Panc1 (cell line): Measurements from ENCODE around the gene MSANTD2. TPM values are rescaled to one million over a fixed set of nuclear protein-coding genes. Genes with fewer than 3 reads are reported as not detected.

Experiments
- ATAC-seq: fragments of 200-7000 bp; cut with Tn5 transposase; 2 replicates; pipeline ENCODE4 v1.9.1; 2020; ENCODE audit warnings: mild to moderate bottlenecking, moderate library complexity
- BruUV-seq: library from RNA; stranded (reverse); fragments of 400-500 nt; replicated peaks from 2 replicates; lab custom pipeline; 2021; lab: Mats Ljungman, UMichigan
- CTCF ChIA-PET: fragments of 300-600 bp; sonication (Branson Sonifier 250); formaldehyde crosslinking; loops from one replicate; lab custom pipeline; 2022; ENCODE audit warnings: antibody characterized with exemption; lab: Charles Lee
- POLR2A ChIA-PET: fragments of 300-600 bp; sonication (Branson Sonifier 250); formaldehyde crosslinking; loops from one replicate; lab custom pipeline; 2022; ENCODE audit warnings: antibody characterized with exemption; lab: Charles Lee
- DNase-seq: peaks from one replicate; pipeline ENCODE4 v3.0.0-alpha.2; 2010; ENCODE audit warnings: low read depth, low spot score
- H3K27ac ChIP-seq: 2 replicates; pipeline ENCODE4 v1.5.1; 2011; ENCODE audit warnings: mild to moderate bottlenecking, low read length, inconsistent platforms
- H3K27me3 ChIP-seq: fragments of 200-500 bp; sonication (Bioruptor generic); 2 replicates; pipeline ENCODE4 v1.6.0; 2014; ENCODE audit warnings: low read length, inconsistent platforms; ENCODE audit not compliant: control insufficient read depth, insufficient read depth
- H3K36me3 ChIP-seq: fragments of 200-500 bp; sonication (Bioruptor generic); 2 replicates; pipeline ENCODE4 v1.5.1; 2014; ENCODE audit warnings: inconsistent platforms, mild to moderate bottlenecking, low read length, moderate library complexity; ENCODE audit not compliant: control insufficient read depth, insufficient read depth
- H3K4me1 ChIP-seq: 2 replicates; pipeline ENCODE4 v1.5.1; 2011; ENCODE audit warnings: inconsistent platforms, mild to moderate bottlenecking, low read length, moderate library complexity; ENCODE audit not compliant: control insufficient read depth, insufficient read depth
- H3K4me3 ChIP-seq, 2 experiments: 2 replicates each; pipeline ENCODE4 v1.5.1; 2011 to 2012; ENCODE audit warnings: low read depth in 2 of 2, low read length in 2 of 2, mild to moderate bottlenecking in 2 of 2, inconsistent platforms in 1 of 2, moderate library complexity in 1 of 2
- H3K9me3 ChIP-seq: fragments of 200-500 bp; sonication (Bioruptor generic); 2 replicates; pipeline ENCODE4 v1.5.1; 2014; ENCODE audit warnings: low read depth, mild to moderate bottlenecking, inconsistent platforms, low read length, moderate library complexity; ENCODE audit not compliant: control insufficient read depth, insufficient read depth
- CTCF ChIP-seq: fragments of 450-650 bp; IDR thresholded peaks from 2 replicates; pipeline ENCODE4 v1.5.1; 2017; ENCODE audit warnings: mild to moderate bottlenecking
- POLR2AphosphoS5 ChIP-seq: IDR thresholded peaks from 2 replicates; pipeline ENCODE4 v1.6.1; 2012; ENCODE audit warnings: mild to moderate bottlenecking, low read depth, low read length, moderate library complexity
- SIN3A ChIP-seq: IDR thresholded peaks from 2 replicates; pipeline ENCODE4 v1.6.1; 2012; ENCODE audit warnings: low read depth, mild to moderate bottlenecking, low read length, moderate library complexity, borderline replicate concordance; ENCODE audit not compliant: insufficient read depth
- TCF7L2 ChIP-seq: IDR thresholded peaks from 2 replicates; pipeline ENCODE4 v1.6.1; 2011; ENCODE audit warnings: mild to moderate bottlenecking, low read depth, low read length, inconsistent platforms
- in situ Hi-C: cut with HindIII; loops from 2 replicates; pipeline ENCODE4 v1.10.0; 2016; ENCODE audit warnings: low sequenced_read_pairs, low pct_unique_long_range_greater_than_20kb
- intact Hi-C: fragments of 100-400 bp; cut with micrococcal nuclease; formaldehyde crosslinking; loops from one replicate; pipeline ENCODE4 v1.10.0; 2022; ENCODE audit not compliant: unreplicated experiment
- total RNA-seq: library from RNA; stranded (reverse); gene quantifications from one replicate; pipeline ENCODE4 v1.2.1, GENCODE V29; 2021; ENCODE audit not compliant: unreplicated experiment
- TF ChIP-seq, protein P1 (sequence below), 2 experiments: IDR thresholded peaks; 2 replicates each; pipeline ENCODE4 v1.6.1; 2011 to 2012; ENCODE audit warnings: low read depth in 2 of 2, control low read depth in 1 of 2, low read length in 1 of 2, mild to moderate bottlenecking in 1 of 2, moderate library complexity in 1 of 2; ENCODE audit not compliant: insufficient read depth in 1 of 2

MSANTD2 gene
- total RNA-seq, 1 experiment from 2014 or later = 20.5 TPM

DNA sequence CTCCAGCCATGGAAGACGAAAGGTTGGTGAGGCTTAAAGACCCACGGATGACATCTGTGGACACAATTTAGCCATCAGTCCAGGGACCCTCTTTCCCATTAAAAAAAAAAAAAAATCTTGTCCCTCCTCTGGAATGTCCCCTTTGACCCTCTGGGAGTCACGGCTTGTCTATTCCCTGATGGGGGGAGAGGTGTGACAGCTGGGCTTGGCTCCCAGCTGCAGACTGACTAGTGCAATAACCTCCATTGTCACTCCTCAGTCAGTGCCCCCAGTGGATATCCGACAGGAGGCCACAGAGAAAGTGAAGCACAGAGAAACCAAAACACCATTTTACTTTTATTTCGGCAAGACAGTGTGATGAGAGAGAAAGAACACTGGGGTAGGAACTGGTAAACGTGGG is 45.5 kb downstream of the MSANTD2 start:
- Histone ChIP-seq H3K9me3 (no peaks in the 10 kb centered on the region), H3K4me1 (0 out of 2 replicates have a peak, but pooled peaks cover 4% of the 10 kb centered on the region), H3K36me3 (no peaks in the 10 kb centered on the region), H3K4me3 (no peak overlapping the region), H3K27ac (no peak overlapping the region), H3K27me3 (no peaks in the 10 kb centered on the region)
- intact Hi-C loops = no loop called here
- no peak for DNase-seq
- no TSS peak for BruUV-seq
- ATAC-seq = no peak
- POLR2A ChIA-PET = no interaction called here
- TF ChIP-seq TCF7L2 = no peak
- TF ChIP-seq POLR2AphosphoS5 = no peak
- TF ChIP-seq SIN3A = no peak
- TF ChIP-seq, protein P1, sequence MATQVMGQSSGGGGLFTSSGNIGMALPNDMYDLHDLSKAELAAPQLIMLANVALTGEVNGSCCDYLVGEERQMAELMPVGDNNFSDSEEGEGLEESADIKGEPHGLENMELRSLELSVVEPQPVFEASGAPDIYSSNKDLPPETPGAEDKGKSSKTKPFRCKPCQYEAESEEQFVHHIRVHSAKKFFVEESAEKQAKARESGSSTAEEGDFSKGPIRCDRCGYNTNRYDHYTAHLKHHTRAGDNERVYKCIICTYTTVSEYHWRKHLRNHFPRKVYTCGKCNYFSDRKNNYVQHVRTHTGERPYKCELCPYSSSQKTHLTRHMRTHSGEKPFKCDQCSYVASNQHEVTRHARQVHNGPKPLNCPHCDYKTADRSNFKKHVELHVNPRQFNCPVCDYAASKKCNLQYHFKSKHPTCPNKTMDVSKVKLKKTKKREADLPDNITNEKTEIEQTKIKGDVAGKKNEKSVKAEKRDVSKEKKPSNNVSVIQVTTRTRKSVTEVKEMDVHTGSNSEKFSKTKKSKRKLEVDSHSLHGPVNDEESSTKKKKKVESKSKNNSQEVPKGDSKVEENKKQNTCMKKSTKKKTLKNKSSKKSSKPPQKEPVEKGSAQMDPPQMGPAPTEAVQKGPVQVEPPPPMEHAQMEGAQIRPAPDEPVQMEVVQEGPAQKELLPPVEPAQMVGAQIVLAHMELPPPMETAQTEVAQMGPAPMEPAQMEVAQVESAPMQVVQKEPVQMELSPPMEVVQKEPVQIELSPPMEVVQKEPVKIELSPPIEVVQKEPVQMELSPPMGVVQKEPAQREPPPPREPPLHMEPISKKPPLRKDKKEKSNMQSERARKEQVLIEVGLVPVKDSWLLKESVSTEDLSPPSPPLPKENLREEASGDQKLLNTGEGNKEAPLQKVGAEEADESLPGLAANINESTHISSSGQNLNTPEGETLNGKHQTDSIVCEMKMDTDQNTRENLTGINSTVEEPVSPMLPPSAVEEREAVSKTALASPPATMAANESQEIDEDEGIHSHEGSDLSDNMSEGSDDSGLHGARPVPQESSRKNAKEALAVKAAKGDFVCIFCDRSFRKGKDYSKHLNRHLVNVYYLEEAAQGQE (IDR thresholded peaks at IDR 0.05; ENCODE audit: insufficient read depth in 1 of 2, low read depth in 2 of 2, low read length in 1 of 2) = no peak
- TF ChIP-seq CTCF = no peak
- CTCF ChIA-PET = no interaction called here
- in situ Hi-C loops = no loop called here

GRCh38 chr11:124754309-124754708 is 45.9 kb downstream of the MSANTD2 start:
- Histone ChIP-seq H3K4me1 (0 out of 2 replicates have a peak, but pooled peaks cover 4% of the 10 kb centered on the region), H3K27ac (no peak overlapping the region), H3K27me3 (no peaks in the 10 kb centered on the region), H3K9me3 (no peaks in the 10 kb centered on the region), H3K4me3 (no peak overlapping the region), H3K36me3 (no peaks in the 10 kb centered on the region)
- intact Hi-C loops (no loop called here), in situ Hi-C loops (no loop called here)
- ChIA-PET POLR2A (no interaction called here), CTCF (no interaction called here)
- BruUV-seq = no TSS peak
- ATAC-seq = no peak
- TF ChIP-seq POLR2AphosphoS5 (no peak), SIN3A (no peak)
- TF ChIP-seq, protein P1 (IDR thresholded peaks at IDR 0.05; ENCODE audit: insufficient read depth in 1 of 2, low read depth in 2 of 2, low read length in 1 of 2) = no peak
- DNase-seq = no peak
